ENCODE data around the gene LAG3.

GRCh38 chr12:6779708-6780432, 7.5 kb downstream of the LAG3 start:
- TF ChIP-seq FOSL2 (IDR thresholded peaks at IDR 0.05) (no peak), FOSL2 (CRISPR knock-in tag; IDR thresholded peaks at IDR 0.05) (no peak), RCOR1 (IDR thresholded peaks at IDR 0.05; ENCODE audit: low read depth, low read length) (no peak), CTCF (IDR thresholded peaks at IDR 0.05) (no peak), HOXB5 (CRISPR knock-in tag; IDR thresholded peaks at IDR 0.05) (no peak), RFX5 (IDR thresholded peaks at IDR 0.05) (no peak), POLR2A (IDR thresholded peaks at IDR 0.05; ENCODE audit: low read length) (no peak), MAX (IDR thresholded peaks at IDR 0.05) (no peak), CHD2 (IDR thresholded peaks at IDR 0.05; ENCODE audit: low read length, partially characterized antibody) (no peak)
